HCT116 (cell line): ENCODE measurements around the gene RBM28. TPM values are rescaled to one million over a fixed set of nuclear protein-coding genes. Genes with fewer than 3 reads are reported as not detected.
A peak's percentile ranks its signal among the peaks of the same experiment; 100 is the strongest.

Source experiments
- ATAC-seq: fragments of 200-7000 bp; cut with Tn5 transposase; 2 replicates; pipeline ENCODE4 v1.9.1; 2020; ENCODE audit warnings: mild to moderate bottlenecking, moderate library complexity
- BruUV-seq: library from RNA; stranded (reverse); fragments of 400-500 nt; replicated peaks from 2 replicates; lab custom pipeline; 2021; lab: Mats Ljungman, UMichigan
- CTCF ChIA-PET: fragments of 300-600 bp; sonication (Branson Sonifier 250); formaldehyde crosslinking; loops from one replicate; lab custom pipeline; 2021; ENCODE audit warnings: antibody characterized with exemption; lab: Charles Lee
- POLR2A ChIA-PET: fragments of 300-600, 350-600 bp; sonication (Branson Sonifier 250); formaldehyde crosslinking; loops from one replicate; lab custom pipeline; 2021; ENCODE audit warnings: antibody characterized with exemption; lab: Charles Lee
- RAD21 ChIA-PET, 2 experiments: fragments of 300-600 bp; sonication (Branson Sonifier 250); formaldehyde crosslinking; loops; one replicate each; lab custom pipeline; 2023; ENCODE audit warnings: low total read pairs in 2 of 2; ENCODE audit not compliant: uncharacterized antibody in 2 of 2, unreplicated experiment in 2 of 2, low non-redundant PET in 1 of 2; lab: Charles Lee
- DNase-seq: peaks from one replicate; pipeline ENCODE4 v3.0.0-alpha.2; 2010; ENCODE audit warnings: low read depth, low spot score
- H2AFZ ChIP-seq: fragments of 200-600 bp; shearing (Covaris generic), sonication (generic); 2 replicates; pipeline ENCODE4 v1.6.1; 2017; ENCODE audit warnings: low read depth, mixed run types, mixed read lengths, antibody characterized with exemption, low read length; ENCODE audit not compliant: poor library complexity, severe bottlenecking
- H3K27ac ChIP-seq: 2 replicates; pipeline ENCODE4 v1.5.1; 2012; ENCODE audit warnings: low read depth, low read length
- H3K27me3 ChIP-seq: fragments of 200-600 bp; sonication (generic); 2 replicates; pipeline ENCODE4 v1.6.1; 2016; ENCODE audit warnings: mixed run types, low read length, mixed read lengths; ENCODE audit not compliant: insufficient read depth
- H3K36me3 ChIP-seq, 2 experiments: fragments of 200-500 bp in 1 of 2; fragments of 200-600 bp in 1 of 2; sonication (Bioruptor generic) in 1 of 2; sonication (generic) in 1 of 2; 2 replicates each; pipeline versions ENCODE4 v1.5.1 to v1.6.1; 2014 to 2016; ENCODE audit warnings: low read length in 2 of 2, inconsistent platforms in 1 of 2, mixed read lengths in 1 of 2, mixed run types in 1 of 2; ENCODE audit not compliant: insufficient read depth in 2 of 2, control insufficient read depth in 1 of 2
- H3K4me1 ChIP-seq, 2 experiments: fragments of 200-600 bp in 1 of 2; sonication (generic) in 1 of 2; 2 replicates each; pipeline versions ENCODE4 v1.5.1 to v1.6.1; 2012 to 2017; ENCODE audit warnings: low read length in 2 of 2, inconsistent platforms in 1 of 2, mild to moderate bottlenecking in 1 of 2, mixed read lengths in 1 of 2, mixed run types in 1 of 2, moderate library complexity in 1 of 2; ENCODE audit not compliant: insufficient read depth in 2 of 2, control insufficient read depth in 1 of 2
- H3K4me2 ChIP-seq: fragments of 200-600 bp; sonication (generic); 2 replicates; pipeline ENCODE4 v1.6.1; 2017; ENCODE audit warnings: mixed run types, low read length, mixed read lengths
- H3K4me3 ChIP-seq, 2 experiments: fragments of 200-600 bp in 1 of 2; sonication (generic) in 1 of 2; replicated peaks in 1 of 2; 2 replicates each; pipeline ENCODE4 v1.5.1; 2011 to 2016; ENCODE audit warnings: low read length in 2 of 2, control low read depth in 1 of 2, low read depth in 1 of 2, mild to moderate bottlenecking in 1 of 2, mixed read lengths in 1 of 2, mixed run types in 1 of 2
- H3K79me2 ChIP-seq: fragments of 200-600 bp; sonication (generic); 2 replicates; pipeline ENCODE4 v1.6.1; 2017; ENCODE audit warnings: mild to moderate bottlenecking, mixed run types, low read length, moderate library complexity, mixed read lengths; ENCODE audit not compliant: insufficient read depth
- H3K9ac ChIP-seq: fragments of 200-600 bp; sonication (generic); 2 replicates; pipeline ENCODE4 v1.6.1; 2016; ENCODE audit warnings: low read length, mixed read lengths
- H3K9me2 ChIP-seq: fragments of 200-600 bp; sonication (generic), shearing (Covaris generic); 2 replicates; pipeline ENCODE4 v1.6.1; 2017; ENCODE audit warnings: mixed run types, mild to moderate bottlenecking, moderate library complexity; ENCODE audit not compliant: insufficient read depth
- H3K9me3 ChIP-seq, 2 experiments: fragments of 200-500 bp in 1 of 2; fragments of 200-600 bp in 1 of 2; sonication (Bioruptor generic) in 1 of 2; sonication (generic) in 1 of 2; 2 replicates each; pipeline ENCODE4 v1.6.1; 2014 to 2017; ENCODE audit warnings: low read length in 2 of 2, mixed read lengths in 2 of 2, inconsistent platforms in 1 of 2, low read depth in 1 of 2, mild to moderate bottlenecking in 1 of 2, mixed run types in 1 of 2, moderate library complexity in 1 of 2; ENCODE audit not compliant: control insufficient read depth in 1 of 2, insufficient read depth in 1 of 2
- H4K20me1 ChIP-seq: fragments of 200-600 bp; sonication (generic), shearing (Covaris generic); 2 replicates; pipeline ENCODE4 v1.6.1; 2017; ENCODE audit warnings: mixed run types, mild to moderate bottlenecking, moderate library complexity; ENCODE audit not compliant: insufficient read depth
- CBX3 ChIP-seq: IDR thresholded peaks from 2 replicates; pipeline ENCODE4 v1.6.1; 2012; ENCODE audit warnings: low read depth
- CEBPB ChIP-seq: IDR thresholded peaks from 2 replicates; pipeline ENCODE4 v1.6.1; 2012; ENCODE audit warnings: low read depth
- EGR1 ChIP-seq: IDR thresholded peaks from 2 replicates; pipeline ENCODE4 v1.6.1; 2012; ENCODE audit warnings: low read depth
- ELF1 ChIP-seq: IDR thresholded peaks from 2 replicates; pipeline ENCODE4 v1.6.1; 2012; ENCODE audit warnings: low read depth, borderline replicate concordance
- EZH2 ChIP-seq: fragments of 200-600 bp; sonication (generic); IDR thresholded peaks from 2 replicates; pipeline ENCODE4 v1.6.1; 2017; ENCODE audit warnings: antibody characterized with exemption, mixed run types
- EZH2phosphoT487 ChIP-seq: fragments of 200-600 bp; IDR thresholded peaks from 2 replicates; pipeline ENCODE4 v1.6.1; 2018; ENCODE audit warnings: antibody characterized with exemption, borderline replicate concordance
- FOSL1 ChIP-seq: IDR thresholded peaks from 2 replicates; pipeline ENCODE4 v1.6.1; 2012; ENCODE audit warnings: low read depth
- JUND ChIP-seq: IDR thresholded peaks from 2 replicates; pipeline ENCODE4 v1.6.1; 2012
- POLR2AphosphoS5 ChIP-seq: IDR thresholded peaks from 2 replicates; pipeline ENCODE4 v1.6.1; 2011; ENCODE audit warnings: mild to moderate bottlenecking, low read depth, low read length, moderate library complexity
- RAD21 ChIP-seq: IDR thresholded peaks from 2 replicates; pipeline ENCODE4 v1.6.1; 2012; ENCODE audit warnings: low read depth, mild to moderate bottlenecking
- SIN3A ChIP-seq: IDR thresholded peaks from 2 replicates; pipeline ENCODE4 v1.6.1; 2012; ENCODE audit warnings: low read depth
- SP1 ChIP-seq: IDR thresholded peaks from 2 replicates; pipeline ENCODE4 v1.6.1; 2012; ENCODE audit warnings: low read depth
- SRF ChIP-seq: IDR thresholded peaks from 2 replicates; pipeline ENCODE4 v1.6.1; 2012; ENCODE audit warnings: low read depth
- TCF7L2 ChIP-seq: IDR thresholded peaks from 2 replicates; pipeline ENCODE4 v1.7.0; 2011; ENCODE audit warnings: borderline replicate concordance, inconsistent platforms; ENCODE audit not compliant: insufficient read depth, insufficient read length; ENCODE audit errors: extremely low read depth
- YY1 ChIP-seq: IDR thresholded peaks from 2 replicates; pipeline ENCODE4 v1.6.1; 2011; ENCODE audit warnings: low read length, low read depth, moderate library complexity, mild to moderate bottlenecking; ENCODE audit not compliant: insufficient replicate concordance; ENCODE audit errors: extremely low read depth
- ZFX ChIP-seq: fragments of 450-650 bp; IDR thresholded peaks from 2 replicates; pipeline ENCODE4 v1.6.1; 2017
- ZNF274 ChIP-seq: fragments of 200-500 bp; sonication (Bioruptor generic); IDR thresholded peaks from 2 replicates; pipeline ENCODE4 v1.6.1; 2014; ENCODE audit warnings: mild to moderate bottlenecking, low read depth, low read length, inconsistent platforms
- intact Hi-C: fragments of 100-400 bp; cut with micrococcal nuclease; formaldehyde crosslinking; loops from 2 replicates; pipeline ENCODE4 v1.10.0; 2022
- total RNA-seq: library from RNA; stranded (reverse); gene quantifications from one replicate; pipeline ENCODE4 v1.2.1, GENCODE V29; 2021; ENCODE audit not compliant: unreplicated experiment
- TF ChIP-seq, protein P1 (sequence below): IDR thresholded peaks from 2 replicates; pipeline ENCODE4 v1.6.1; 2011; ENCODE audit warnings: mild to moderate bottlenecking, low read length, moderate library complexity; ENCODE audit not compliant: insufficient replicate concordance; ENCODE audit errors: extremely low read depth
- TF ChIP-seq, protein P2 (sequence below): IDR thresholded peaks from 2 replicates; pipeline ENCODE4 v1.6.1; 2012; ENCODE audit warnings: low read depth

The RBM28 gene
- total RNA-seq, 1 experiment from 2014 or later, result 66.3 TPM

DNA sequence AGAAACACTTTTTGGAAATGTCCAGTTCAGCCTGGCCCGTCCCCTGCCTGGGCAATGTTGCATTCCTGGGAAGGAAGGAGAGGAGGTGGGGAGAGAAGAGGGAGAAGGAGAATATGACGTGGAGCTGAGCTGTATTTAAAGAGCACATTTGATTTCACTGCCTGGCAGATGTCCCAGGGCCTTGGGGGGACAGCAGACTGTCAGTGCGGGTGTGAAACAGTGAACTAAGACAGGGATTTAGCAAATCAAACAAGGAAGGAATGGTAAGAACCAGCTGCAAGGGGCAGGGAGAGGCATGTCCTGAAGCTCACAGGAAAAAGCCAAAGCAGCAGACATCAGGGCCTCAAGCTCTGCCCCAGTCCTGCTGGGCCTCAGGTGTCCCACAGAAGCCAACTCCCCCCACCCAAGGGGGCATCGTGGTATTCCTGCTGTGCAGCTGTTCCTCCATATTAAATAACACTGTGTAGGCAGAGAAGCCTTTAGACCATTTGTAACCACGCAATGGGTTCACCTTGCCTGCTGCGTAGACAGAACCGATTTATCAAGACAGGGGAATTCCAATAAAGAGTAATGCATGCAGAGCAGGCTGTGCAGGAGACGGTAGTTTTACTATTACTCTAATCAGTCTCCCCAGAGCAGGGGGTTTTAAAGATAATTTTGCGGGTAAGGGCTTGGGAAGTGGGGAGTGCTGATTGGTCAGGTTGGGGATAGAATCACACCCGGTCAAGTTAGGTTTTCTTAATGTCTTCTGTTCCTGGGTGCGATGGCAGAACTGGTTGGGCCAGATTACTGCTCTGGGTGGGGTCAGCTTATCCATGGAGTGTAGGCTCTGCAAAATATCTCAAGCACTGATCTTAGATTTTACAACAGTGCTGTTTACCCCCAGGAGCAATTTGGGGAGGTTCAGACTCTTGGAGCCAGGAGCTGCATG, 84.3 kb downstream of the RBM28 start:
- H2AFZ ChIP-seq, result peak overlapping the region; percentile 43
- CTCF ChIA-PET, result no interaction called here
- peak overlapping the region; percentile 30 for H3K9ac ChIP-seq
- POLR2A ChIA-PET, result no interaction called here
- intact Hi-C loops, result no loop called here
- H3K4me2 ChIP-seq, result peak overlapping the region; percentile 70
- H3K9me2 ChIP-seq, result no peaks in the 10 kb centered on the region
- no TSS peak for BruUV-seq
- no peaks in the 10 kb centered on the region for H3K36me3 ChIP-seq
- no peaks in the 10 kb centered on the region for H3K9me3 ChIP-seq
- no peaks in the 10 kb centered on the region for H4K20me1 ChIP-seq
- peak; percentile 87 for ATAC-seq
- no peaks in the 10 kb centered on the region for H3K79me2 ChIP-seq
- peak overlapping the region in 1 of 2 experiments; percentile 19; a peak in 1 of 4 replicates for H3K4me3 ChIP-seq
- H3K27me3 ChIP-seq, result no peaks in the 10 kb centered on the region
- H3K4me1 ChIP-seq, result peaks cover 17 to 19% of the 10 kb centered on the region in 2 experiments
- peak; percentile 12 for DNase-seq
- RAD21 ChIA-PET, result no interaction called here
- 0 out of 2 replicates have a peak overlapping the region, but pooled peaks have one; percentile 2 for H3K27ac ChIP-seq
- no peak for TF ChIP-seq FOSL1
- TF ChIP-seq RAD21, result no peak
- TF ChIP-seq, protein P1, sequence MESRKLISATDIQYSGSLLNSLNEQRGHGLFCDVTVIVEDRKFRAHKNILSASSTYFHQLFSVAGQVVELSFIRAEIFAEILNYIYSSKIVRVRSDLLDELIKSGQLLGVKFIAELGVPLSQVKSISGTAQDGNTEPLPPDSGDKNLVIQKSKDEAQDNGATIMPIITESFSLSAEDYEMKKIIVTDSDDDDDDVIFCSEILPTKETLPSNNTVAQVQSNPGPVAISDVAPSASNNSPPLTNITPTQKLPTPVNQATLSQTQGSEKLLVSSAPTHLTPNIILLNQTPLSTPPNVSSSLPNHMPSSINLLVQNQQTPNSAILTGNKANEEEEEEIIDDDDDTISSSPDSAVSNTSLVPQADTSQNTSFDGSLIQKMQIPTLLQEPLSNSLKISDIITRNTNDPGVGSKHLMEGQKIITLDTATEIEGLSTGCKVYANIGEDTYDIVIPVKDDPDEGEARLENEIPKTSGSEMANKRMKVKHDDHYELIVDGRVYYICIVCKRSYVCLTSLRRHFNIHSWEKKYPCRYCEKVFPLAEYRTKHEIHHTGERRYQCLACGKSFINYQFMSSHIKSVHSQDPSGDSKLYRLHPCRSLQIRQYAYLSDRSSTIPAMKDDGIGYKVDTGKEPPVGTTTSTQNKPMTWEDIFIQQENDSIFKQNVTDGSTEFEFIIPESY, result no peak
- TF ChIP-seq SP1, result peak; percentile 70
- TF ChIP-seq SIN3A, result no peak
- TF ChIP-seq ZNF274, result no peak
- TF ChIP-seq ELF1, result no peak
- no peak for TF ChIP-seq EZH2phosphoT487
- no peak for TF ChIP-seq SRF
- peak; percentile 38; the same call in 1 of the 2 replicates for TF ChIP-seq CBX3
- no peak for TF ChIP-seq POLR2AphosphoS5
- TF ChIP-seq JUND, result no peak
- TF ChIP-seq TCF7L2, result no peak
- TF ChIP-seq EZH2, result no peak
- TF ChIP-seq, protein P2, sequence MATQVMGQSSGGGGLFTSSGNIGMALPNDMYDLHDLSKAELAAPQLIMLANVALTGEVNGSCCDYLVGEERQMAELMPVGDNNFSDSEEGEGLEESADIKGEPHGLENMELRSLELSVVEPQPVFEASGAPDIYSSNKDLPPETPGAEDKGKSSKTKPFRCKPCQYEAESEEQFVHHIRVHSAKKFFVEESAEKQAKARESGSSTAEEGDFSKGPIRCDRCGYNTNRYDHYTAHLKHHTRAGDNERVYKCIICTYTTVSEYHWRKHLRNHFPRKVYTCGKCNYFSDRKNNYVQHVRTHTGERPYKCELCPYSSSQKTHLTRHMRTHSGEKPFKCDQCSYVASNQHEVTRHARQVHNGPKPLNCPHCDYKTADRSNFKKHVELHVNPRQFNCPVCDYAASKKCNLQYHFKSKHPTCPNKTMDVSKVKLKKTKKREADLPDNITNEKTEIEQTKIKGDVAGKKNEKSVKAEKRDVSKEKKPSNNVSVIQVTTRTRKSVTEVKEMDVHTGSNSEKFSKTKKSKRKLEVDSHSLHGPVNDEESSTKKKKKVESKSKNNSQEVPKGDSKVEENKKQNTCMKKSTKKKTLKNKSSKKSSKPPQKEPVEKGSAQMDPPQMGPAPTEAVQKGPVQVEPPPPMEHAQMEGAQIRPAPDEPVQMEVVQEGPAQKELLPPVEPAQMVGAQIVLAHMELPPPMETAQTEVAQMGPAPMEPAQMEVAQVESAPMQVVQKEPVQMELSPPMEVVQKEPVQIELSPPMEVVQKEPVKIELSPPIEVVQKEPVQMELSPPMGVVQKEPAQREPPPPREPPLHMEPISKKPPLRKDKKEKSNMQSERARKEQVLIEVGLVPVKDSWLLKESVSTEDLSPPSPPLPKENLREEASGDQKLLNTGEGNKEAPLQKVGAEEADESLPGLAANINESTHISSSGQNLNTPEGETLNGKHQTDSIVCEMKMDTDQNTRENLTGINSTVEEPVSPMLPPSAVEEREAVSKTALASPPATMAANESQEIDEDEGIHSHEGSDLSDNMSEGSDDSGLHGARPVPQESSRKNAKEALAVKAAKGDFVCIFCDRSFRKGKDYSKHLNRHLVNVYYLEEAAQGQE, result no peak
- TF ChIP-seq YY1, result no peak
- no peak for TF ChIP-seq CEBPB
- TF ChIP-seq EGR1, result no peak
- TF ChIP-seq ZFX, result 0 out of 2 replicates have a peak, but pooled peaks have one; percentile 7
